Measurements from ENCODE around the gene ZDHHC7.
"Not testable (repeated sequence)": the region's sequence is repeated elsewhere in the genome, so short reads cannot be mapped to it uniquely, and the experiment has no call there.

The ZDHHC7 gene

GRCh38 chr16:85033171-85033570 lies 21.8 kb upstream of the ZDHHC7 start:
- peaks cover 33% of the 10 kb centered on the region for H3K4me1 Mint-ChIP-seq
- H3K4me3 Mint-ChIP-seq, result no peak overlapping the region
- peaks cover 12% of the 10 kb centered on the region for H3K36me3 Mint-ChIP-seq
- no peak for DNase-seq (ENCODE audit: low spot score in 2 of 2)
- H3K27ac Mint-ChIP-seq, result no peak overlapping the region
- H3K9me3 Mint-ChIP-seq, result no peaks in the 10 kb centered on the region
- ATAC-seq, result no peak

DNA sequence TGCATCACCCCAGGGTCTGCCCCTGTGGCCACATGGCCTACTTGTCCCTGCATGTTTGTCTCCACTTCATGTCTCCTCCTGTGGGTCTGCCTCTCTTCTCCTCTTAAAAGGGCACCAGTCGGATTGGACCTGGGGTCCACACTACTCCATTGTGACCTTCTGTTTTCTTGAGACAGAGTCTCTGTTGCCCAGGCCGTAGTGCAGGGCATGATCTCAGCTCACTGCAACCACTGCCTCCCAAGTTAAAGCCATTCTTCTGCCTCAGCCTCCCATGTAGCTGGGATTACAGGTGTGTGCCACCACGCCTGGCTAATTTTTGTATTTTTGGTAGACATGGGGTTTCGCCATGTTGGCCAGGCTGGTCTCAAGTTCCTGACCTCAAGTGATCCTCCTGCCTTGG lies 20.9 kb upstream of the ZDHHC7 start:
- Mint-ChIP-seq H3K4me1 (peaks cover 35% of the 10 kb centered on the region), H3K36me3 (peaks cover 15% of the 10 kb centered on the region)
- not testable (repeated sequence) for DNase-seq (ENCODE audit: low spot score in 2 of 2); ATAC-seq; H3K9me3 Mint-ChIP-seq; H3K27ac Mint-ChIP-seq; H3K4me3 Mint-ChIP-seq

- Mint-ChIP-seq H3K9me3 (no peaks in the 10 kb centered on the region), H3K36me3 (peaks cover 15% of the 10 kb centered on the region), H3K4me3 (no peak overlapping the region), H3K4me1 (peaks cover 27% of the 10 kb centered on the region), H3K27ac (no peak overlapping the region)
- ATAC-seq, result no peak
- no peak for DNase-seq (ENCODE audit: low spot score in 2 of 2)
These were observed 20.1 kb upstream of the ZDHHC7 start for GRCh38 chr16:85031451-85031850.

DNA sequence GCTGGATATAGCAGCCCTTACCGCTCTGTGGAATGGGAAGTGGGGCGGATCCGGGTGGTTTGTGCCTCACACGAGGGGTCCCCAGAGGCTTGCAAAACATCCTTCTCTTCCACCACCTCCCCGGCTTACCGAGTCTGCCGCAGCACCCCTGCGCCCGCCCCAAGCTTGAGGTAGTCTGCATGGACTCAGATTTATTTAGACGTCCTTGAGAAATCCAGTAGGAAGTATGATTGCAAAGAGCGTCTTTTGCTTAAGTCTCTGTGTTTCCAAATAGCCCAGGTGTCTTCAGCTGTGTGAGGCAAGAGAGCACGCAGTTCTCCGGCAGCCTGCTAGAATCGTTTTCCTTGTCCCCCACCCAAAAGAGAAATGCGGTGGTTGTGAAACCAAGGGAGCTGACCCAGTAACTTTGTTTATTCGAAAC lies 18.7 kb upstream of the ZDHHC7 start:
- H3K36me3 Mint-ChIP-seq, result peaks cover 15% of the 10 kb centered on the region
- ATAC-seq, result no peak
- H3K4me1 Mint-ChIP-seq, result peaks cover 24% of the 10 kb centered on the region
- H3K9me3 Mint-ChIP-seq, result no peaks in the 10 kb centered on the region
- H3K4me3 Mint-ChIP-seq, result peak overlapping the region; percentile 84
- DNase-seq (ENCODE audit: low spot score in 2 of 2), result no peak
- H3K27ac Mint-ChIP-seq, result no peak overlapping the region

- peaks cover 15% of the 10 kb centered on the region for H3K36me3 Mint-ChIP-seq
- peak overlapping the region; percentile 90 for H3K27ac Mint-ChIP-seq
- peak; percentile 35 to 77 for DNase-seq (ENCODE audit: low spot score in 2 of 2)
- H3K9me3 Mint-ChIP-seq, result no peaks in the 10 kb centered on the region
- peak; percentile 78 for ATAC-seq
- H3K4me1 Mint-ChIP-seq, result peaks cover 24% of the 10 kb centered on the region
- H3K4me3 Mint-ChIP-seq, result peak overlapping the region; percentile 84
These were observed 18.1 kb upstream of the ZDHHC7 start for GRCh38 chr16:85029408-85029784.

- Mint-ChIP-seq H3K27ac (peak overlapping the region; percentile 90), H3K36me3 (peaks cover 15% of the 10 kb centered on the region), H3K4me3 (peak overlapping the region; percentile 84), H3K9me3 (no peaks in the 10 kb centered on the region), H3K4me1 (peaks cover 24% of the 10 kb centered on the region)
- peak; percentile 30 to 77 for DNase-seq (ENCODE audit: low spot score in 2 of 2)
- peak; percentile 86 for ATAC-seq
These were observed 17.5 kb upstream of the ZDHHC7 start for GRCh38 chr16:85028685-85029407.

- peak overlapping the region; percentile 84 for H3K4me3 Mint-ChIP-seq
- ATAC-seq, result no peak
- DNase-seq (ENCODE audit: low spot score in 2 of 2), result no peak
- peaks cover 24% of the 10 kb centered on the region for H3K4me1 Mint-ChIP-seq
- no peaks in the 10 kb centered on the region for H3K9me3 Mint-ChIP-seq
- H3K27ac Mint-ChIP-seq, result peak overlapping the region; percentile 90
- peaks cover 15% of the 10 kb centered on the region for H3K36me3 Mint-ChIP-seq
These were observed 16.8 kb upstream of the ZDHHC7 start for GRCh38 chr16:85027958-85028684.

DNA sequence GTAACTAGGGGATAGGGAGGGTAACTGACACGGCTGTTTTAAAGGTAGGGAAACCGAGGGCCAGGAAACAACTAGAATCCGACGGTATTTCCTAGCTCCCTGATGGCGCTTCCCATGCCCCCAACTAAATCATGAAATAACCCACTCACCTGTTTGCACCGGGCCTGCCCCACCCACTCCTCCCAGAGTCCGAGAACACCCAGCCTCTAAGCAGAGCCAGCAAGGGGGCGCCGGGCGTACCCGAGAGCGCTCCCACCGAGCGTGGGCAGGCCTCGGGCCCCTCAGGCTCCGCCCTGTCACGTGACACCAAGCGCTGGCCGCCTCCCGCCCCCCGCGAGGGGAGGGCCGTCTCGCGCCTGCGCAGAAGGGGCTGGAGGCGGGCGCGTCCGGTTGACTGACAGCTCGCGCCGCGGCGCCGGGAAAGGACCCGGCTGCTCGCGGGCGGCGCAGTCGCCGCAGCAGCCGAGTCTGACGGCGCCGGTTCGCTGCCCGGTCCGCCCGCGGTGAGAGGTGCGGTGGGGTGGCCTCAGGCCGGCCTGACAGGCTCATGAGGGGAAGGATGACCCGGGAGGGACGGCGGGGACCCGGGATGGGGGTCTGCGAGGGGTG lies 16.1 kb upstream of the ZDHHC7 start, which contains the start of gene KIAA0513:
Gene KIAA0513 (plus strand): TSS at position 447 of the 609 bp plus-strand sequence. CDS start 39,277 bp downstream, outside the sequence.
- DNase-seq (ENCODE audit: low spot score in 2 of 2), result peak; percentile 98 to 99
- Mint-ChIP-seq H3K4me1 (peaks cover 24% of the 10 kb centered on the region), H3K4me3 (peak within 1 kb of the TSS; percentile 84), H3K27ac (peak within 1 kb of the TSS; percentile 90), H3K36me3 (peaks cover 15% of the 10 kb centered on the region), H3K9me3 (no peaks in the 10 kb centered on the region)
- ATAC-seq, result peak; percentile 65

DNA sequence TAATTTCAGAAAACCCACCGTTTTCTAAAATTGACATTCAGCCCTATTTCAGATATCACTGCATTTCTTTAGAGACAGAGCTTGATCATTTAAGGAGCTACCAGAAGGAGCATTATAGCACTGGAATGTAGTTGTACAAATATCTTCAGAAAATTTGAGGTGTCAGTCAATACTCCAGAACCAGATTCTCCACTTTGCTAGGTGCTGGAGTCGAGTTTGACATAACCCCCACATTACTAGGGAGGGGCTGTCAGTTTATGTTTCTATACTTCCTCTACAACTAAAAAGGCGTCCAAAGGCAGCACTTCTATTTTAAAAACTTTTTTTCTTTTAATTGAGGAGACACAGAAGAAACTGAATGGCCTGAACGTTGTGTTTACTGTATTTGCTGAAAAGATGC lies 15.4 kb upstream of the ZDHHC7 start:
- DNase-seq (ENCODE audit: low spot score in 2 of 2) (no peak), ATAC-seq (no peak)
- peak overlapping the region; percentile 84 for H3K4me3 Mint-ChIP-seq
- peaks cover 24% of the 10 kb centered on the region for H3K4me1 Mint-ChIP-seq
- peaks cover 15% of the 10 kb centered on the region for H3K36me3 Mint-ChIP-seq
- H3K9me3 Mint-ChIP-seq, result no peaks in the 10 kb centered on the region
- H3K27ac Mint-ChIP-seq, result no peak overlapping the region

GRCh38 chr16:85025781-85026653 lies 14.7 kb upstream of the ZDHHC7 start:
- no peak overlapping the region for H3K27ac Mint-ChIP-seq
- H3K36me3 Mint-ChIP-seq, result peaks cover 15% of the 10 kb centered on the region
- H3K9me3 Mint-ChIP-seq, result no peaks in the 10 kb centered on the region
- peaks cover 24% of the 10 kb centered on the region for H3K4me1 Mint-ChIP-seq
- no peak for DNase-seq (ENCODE audit: low spot score in 2 of 2)
- no peak for ATAC-seq
- H3K4me3 Mint-ChIP-seq, result peak overlapping the region; percentile 84

DNA sequence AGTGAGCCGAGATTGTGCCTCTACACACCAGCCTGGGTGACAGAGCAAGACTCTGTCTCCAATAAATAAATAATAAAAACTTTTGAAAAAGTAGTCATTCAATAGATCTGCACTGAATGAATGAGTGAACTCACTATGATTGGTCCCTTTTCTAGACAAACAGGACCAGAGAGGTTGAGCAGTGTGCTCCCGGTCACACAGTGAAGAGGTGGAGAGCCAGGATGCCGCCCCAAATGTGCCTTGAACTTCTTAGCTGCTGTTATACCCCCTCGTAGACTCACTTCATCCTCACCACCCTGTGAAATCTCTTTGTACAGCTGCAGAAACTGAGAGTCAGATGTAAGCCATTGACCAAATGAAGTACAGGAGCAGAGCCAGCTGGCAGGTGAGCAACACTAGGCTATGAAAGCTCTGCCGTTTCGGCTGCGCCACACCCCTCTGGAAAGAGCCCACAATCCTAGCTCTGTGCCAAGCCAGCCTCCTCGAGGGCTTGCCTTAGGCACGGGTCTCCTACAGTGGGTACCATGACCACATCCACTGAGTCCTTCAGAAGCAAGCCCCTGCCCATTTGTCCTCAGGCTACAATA lies 8.4 kb upstream of the ZDHHC7 start:
- Mint-ChIP-seq H3K27ac (no peak overlapping the region), H3K4me1 (peaks cover 13% of the 10 kb centered on the region)
- ATAC-seq, result no peak

DNA sequence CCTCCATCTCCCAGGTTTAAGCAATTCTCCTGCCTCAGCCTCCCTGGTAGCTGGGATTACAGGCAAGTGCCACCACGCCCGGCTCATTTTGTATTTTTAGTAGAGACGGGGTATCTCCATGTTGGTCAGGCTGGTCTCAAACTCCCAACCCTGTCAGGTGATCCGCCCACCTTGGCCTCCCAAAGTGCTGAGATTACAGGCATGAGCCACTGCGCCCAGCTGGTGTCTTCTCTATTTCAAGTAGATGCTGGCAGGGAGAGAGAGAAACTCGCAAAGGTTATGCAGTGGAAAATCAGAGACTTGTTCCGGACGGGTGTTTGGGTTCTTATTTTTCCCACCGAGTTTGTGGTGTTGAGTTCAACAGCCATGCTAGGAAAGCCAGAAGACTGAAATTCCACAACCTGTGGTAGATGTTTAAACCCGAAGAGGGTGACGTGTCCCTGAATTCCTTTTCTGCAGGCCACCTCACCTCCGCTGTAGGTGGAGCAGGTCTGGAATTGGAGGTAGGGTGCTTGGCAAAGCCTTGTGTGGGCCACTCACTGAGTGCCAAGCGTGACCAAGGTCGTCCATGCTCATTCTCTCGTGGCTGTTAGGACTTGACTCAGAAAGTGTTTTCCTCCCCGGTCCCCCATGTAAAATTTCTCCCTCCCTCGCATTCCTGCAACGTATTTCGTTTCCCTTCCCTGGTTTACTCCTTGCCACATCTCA lies 7.3 kb upstream of the ZDHHC7 start:
- Mint-ChIP-seq H3K36me3 (no peaks in the 10 kb centered on the region), H3K27ac (no peak overlapping the region)
- no peak for ATAC-seq

More for the DNA sequence above, 8.4 kb upstream of the ZDHHC7 start:
- Mint-ChIP-seq H3K4me3 (no peak overlapping the region), H3K9me3 (no peaks in the 10 kb centered on the region), H3K36me3 (no peaks in the 10 kb centered on the region)
- no peak for DNase-seq (ENCODE audit: low spot score in 2 of 2)

GRCh38 chr16:85017633-85018032 lies 6.3 kb upstream of the ZDHHC7 start:
- DNase-seq (ENCODE audit: low spot score in 2 of 2) (no peak), ATAC-seq (no peak)
- H3K4me3 Mint-ChIP-seq, result no peak overlapping the region
- H3K4me1 Mint-ChIP-seq, result peaks cover 13% of the 10 kb centered on the region
- no peaks in the 10 kb centered on the region for H3K9me3 Mint-ChIP-seq
- H3K36me3 Mint-ChIP-seq, result no peaks in the 10 kb centered on the region
- no peak overlapping the region for H3K27ac Mint-ChIP-seq

More for the DNA sequence above, 7.3 kb upstream of the ZDHHC7 start:
- no peaks in the 10 kb centered on the region for H3K9me3 Mint-ChIP-seq
- no peak for DNase-seq (ENCODE audit: low spot score in 2 of 2)
- peaks cover 13% of the 10 kb centered on the region for H3K4me1 Mint-ChIP-seq
- H3K4me3 Mint-ChIP-seq, result no peak overlapping the region

DNA sequence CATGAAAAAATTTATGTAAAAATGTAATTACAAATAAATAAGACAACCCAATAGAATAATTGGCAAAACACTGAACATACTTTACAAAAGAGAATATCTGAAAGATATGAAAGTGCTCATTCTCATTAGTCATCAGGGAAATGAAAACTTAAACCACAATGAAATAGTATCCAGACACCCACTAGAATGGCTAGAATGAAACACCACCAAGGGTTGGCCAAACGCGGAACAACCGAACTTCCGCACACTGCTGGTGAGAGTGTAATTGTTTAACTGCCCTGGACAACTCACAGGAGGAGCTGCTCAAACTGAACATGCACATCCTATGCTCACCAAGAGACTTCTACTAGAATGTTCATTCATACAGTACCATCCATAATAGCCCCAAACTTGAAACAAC lies 5.8 kb upstream of the ZDHHC7 start:
- peak; percentile 90 for ATAC-seq
- no peak overlapping the region for H3K27ac Mint-ChIP-seq
- DNase-seq (ENCODE audit: low spot score in 2 of 2), result no peak
- H3K4me3 Mint-ChIP-seq, result no peak overlapping the region
- H3K4me1 Mint-ChIP-seq, result peaks cover 13% of the 10 kb centered on the region
- H3K9me3 Mint-ChIP-seq, result no peaks in the 10 kb centered on the region
- no peaks in the 10 kb centered on the region for H3K36me3 Mint-ChIP-seq
